Activated naive CD4-positive, alpha-beta T cell treated with Interleukin-2 at 50 U/mL for 16 hours (primary cell): ENCODE results near the gene FBLN1.
"Not testable (repeated sequence)": the region's sequence is repeated elsewhere in the genome, so short reads cannot be mapped to it uniquely, and the experiment has no call there.

Experiments used
- DNase-seq: peaks from one replicate; pipeline ENCODE4 v3.0.0-alpha.2; 2020

Gene FBLN1, protein sequence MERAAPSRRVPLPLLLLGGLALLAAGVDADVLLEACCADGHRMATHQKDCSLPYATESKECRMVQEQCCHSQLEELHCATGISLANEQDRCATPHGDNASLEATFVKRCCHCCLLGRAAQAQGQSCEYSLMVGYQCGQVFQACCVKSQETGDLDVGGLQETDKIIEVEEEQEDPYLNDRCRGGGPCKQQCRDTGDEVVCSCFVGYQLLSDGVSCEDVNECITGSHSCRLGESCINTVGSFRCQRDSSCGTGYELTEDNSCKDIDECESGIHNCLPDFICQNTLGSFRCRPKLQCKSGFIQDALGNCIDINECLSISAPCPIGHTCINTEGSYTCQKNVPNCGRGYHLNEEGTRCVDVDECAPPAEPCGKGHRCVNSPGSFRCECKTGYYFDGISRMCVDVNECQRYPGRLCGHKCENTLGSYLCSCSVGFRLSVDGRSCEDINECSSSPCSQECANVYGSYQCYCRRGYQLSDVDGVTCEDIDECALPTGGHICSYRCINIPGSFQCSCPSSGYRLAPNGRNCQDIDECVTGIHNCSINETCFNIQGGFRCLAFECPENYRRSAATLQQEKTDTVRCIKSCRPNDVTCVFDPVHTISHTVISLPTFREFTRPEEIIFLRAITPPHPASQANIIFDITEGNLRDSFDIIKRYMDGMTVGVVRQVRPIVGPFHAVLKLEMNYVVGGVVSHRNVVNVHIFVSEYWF

DNA sequence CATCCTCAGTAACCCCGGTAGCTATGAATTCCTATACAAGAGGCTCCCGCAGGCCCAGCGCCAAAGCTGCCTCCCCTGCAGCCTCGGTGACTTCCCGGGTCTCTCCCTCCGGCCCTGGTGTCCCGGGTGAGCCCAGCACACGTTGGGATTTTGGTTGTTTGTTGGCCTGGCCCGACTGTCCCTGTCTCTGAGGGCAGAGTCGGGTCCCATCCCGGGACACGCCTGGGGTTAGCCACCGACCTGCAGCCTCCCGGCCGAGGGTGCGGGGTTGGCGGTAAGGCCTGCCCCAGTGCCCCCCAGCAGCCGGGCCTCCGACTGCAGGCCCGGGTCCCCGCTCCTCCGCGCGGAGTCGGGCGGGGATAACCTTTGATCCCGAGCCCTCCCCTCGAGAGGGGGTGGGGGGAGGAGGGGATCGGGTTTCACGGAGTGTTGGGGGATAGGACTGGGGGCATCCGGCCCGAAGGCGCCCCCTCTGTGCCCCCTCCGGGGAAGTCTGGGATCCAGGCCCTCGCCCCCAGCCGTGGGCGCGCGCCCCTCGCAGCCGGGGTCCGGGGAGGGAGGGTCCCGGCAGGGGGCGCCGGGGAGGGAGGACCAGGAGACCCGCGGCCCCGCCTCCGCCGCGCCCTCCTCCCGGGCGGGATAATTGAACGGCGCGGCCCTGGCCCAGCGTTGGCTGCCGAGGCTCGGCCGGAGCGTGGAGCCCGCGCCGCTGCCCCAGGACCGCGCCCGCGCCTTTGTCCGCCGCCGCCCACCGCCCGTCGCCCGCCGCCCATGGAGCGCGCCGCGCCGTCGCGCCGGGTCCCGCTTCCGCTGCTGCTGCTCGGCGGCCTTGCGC, at the start of gene FBLN1:
Gene FBLN1 (plus strand): TSS at position 669 of the 835 bp plus-strand sequence. CDS start 103 bp downstream, at position 772.
- DNase-seq: no peak

DNA sequence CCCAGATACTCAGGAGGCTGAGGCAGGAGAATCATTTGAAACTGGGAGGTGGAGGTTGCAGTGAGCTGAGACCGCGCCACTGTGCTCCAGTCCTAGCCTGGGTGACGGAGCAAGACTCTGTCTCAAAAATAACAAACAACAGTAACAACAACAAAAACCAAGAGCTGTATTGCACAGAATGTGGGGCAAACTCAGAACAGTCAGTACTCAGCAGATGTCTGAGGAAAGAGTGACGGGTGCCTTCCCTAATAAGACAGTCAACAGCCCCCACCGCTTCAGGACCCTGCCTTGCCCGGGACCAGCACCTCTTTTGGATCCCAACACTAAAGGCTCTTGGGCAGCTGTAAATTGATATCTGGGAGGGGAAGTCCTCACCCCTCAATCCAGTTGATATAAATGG, 48.9 kb upstream of the FBLN1 start:
- DNase-seq: no peak

DNA sequence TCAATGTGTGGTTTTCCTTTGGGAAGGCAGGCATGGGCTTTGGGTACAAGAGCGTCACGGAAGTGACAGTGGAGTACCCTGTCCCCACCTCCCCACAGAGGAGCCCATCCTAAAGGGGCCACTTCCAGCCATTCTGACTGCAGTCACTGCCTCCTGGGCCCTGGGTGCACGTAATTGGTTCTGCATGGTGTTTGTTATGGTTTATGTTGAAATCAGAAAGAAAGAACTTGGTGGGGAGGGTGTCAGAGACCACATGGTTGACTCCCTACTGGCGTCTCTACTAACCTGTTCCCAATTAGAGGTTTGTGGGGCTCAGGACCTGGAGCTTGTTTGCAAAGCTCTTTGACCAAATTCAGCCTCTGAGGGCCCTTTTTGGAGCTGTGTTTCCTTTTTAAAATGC, 48.4 kb upstream of the FBLN1 start:
- DNase-seq: no peak

DNA sequence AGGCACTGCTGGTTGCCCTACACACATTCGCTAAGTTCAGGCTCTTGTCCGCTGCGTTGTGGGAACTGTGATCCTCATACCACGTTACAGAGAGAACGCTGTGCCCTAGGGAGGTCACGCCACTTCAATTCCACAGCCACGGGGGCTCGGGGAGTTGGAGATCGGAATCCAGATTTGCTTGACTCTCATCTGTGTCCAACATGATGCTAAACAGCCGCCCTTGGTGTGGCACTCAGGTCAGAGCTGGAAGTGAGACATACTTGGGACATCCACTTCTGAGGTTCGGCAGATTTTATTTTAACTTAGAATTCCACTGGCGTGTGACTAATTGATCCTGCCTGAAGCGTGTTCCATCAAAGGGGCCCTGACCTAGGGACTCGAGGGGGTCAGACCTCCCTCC, 47.5 kb upstream of the FBLN1 start:
- no peak for DNase-seq

DNA sequence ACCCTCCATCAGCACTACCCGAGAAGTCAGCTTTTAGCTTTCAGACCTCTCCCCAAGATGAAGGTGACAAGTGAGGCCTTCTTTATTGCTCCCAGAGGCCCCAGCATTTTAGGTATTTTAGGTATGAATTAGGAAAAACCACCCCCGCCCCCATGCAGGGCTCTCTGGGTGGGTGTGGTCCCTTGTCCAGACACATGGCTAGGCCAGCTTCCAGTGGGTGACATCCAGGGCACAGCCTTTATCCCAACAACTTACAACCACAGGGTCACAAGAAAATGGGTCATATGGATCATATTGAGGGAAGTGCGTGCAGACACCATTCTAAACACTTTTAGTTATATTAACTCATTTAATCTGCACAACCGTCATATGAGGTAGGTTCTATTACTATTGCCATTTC, 47.1 kb upstream of the FBLN1 start:
- DNase-seq: no peak

DNA sequence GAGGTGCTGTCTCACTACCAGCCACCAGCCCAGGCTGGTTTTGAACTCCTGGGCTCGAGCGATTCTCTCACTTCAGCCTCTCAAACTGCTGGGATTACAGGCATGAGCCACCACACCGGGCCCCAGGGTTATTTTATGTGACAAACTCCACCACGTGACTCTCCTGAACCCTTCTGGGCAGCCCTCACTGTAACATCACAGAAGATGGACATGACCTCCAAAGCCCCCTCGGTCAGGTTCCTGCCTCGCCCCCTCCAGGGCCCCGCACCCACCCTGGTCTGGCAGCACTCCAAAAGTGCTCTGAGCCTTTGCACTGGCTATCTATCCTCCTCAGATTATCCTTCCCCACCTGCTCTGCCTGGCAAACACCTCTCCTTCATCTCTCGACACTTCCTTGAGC, 45.9 kb upstream of the FBLN1 start:
- no peak for DNase-seq

DNA sequence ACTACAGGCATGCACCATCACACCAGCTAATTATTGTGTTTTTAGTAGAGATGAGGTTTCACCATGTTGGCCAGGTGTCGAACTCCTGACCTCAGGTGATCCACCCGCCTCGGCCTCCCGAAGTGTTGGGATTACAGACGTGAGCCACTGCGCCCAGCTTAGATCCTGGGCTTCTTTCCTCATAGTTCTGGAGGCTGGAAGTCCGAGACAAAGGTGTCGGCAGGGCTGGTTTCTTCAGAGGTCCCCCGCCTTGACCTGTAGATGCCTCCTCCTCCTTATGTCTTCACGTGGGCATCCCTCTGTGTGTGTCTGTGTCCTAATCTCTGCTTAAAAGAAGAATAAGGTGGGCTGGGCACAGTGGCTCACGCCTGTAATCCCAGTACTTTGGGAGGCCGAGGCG, 44.2 kb upstream of the FBLN1 start:
- DNase-seq: no peak

DNA sequence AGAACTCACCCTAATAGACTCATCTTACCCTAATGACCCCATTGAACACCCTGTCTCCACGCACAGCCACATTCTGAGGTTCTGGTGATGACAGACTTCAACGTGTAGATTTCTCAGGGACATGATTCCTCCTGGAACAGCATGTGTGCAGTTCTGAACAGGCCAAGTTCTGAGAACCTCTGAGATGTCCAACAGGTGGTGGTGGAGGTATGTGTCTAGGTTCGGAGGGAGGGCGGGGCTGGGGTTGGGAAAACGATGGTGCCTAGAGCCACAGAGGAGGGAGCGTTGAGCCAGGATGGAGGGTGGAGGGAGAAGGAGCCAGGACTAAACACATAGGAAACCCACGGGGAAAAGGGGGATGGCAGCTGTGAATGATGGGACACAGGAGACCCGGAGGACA, 43.4 kb upstream of the FBLN1 start:
- DNase-seq: no peak

DNA sequence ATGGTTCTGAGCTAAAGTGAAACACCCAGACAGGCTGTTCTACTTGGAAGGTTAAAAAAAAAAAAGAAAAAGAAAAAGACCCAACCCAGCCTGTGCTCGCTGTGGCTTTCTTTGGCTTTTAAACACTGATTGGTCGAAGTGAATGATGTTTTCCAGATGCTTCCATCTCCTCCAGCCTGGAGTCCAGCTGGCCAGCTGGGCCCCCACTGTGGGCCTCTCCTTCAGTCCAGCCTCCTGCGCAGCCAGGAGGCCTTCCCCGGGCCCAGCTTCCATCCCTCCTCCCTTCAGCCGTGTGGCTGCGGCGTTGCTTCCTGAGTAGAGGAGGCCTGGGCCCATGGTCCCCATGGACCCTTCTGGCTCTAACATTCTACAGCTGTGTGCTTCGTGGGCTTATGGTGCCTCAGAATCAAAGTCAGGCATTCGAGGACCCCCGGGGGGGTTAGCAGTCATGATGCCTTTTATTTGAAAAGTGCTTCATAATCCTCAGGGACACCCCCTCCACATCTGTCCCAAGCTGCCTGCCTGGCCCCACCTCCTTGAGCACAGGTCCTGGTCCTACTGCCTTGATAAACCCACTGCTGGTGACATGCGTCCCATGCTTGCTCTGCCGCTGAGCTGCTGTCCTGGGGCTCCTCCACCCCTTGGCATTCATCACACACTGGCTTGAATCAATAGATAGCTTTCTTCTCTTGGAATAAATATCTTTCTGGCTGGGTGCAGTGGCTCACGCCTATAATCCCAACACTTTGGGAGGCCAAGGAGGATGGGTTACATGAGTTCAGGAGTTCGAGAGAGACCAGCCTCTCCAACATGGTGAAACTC, 42.2 kb upstream of the FBLN1 start:
- DNase-seq: no peak

DNA sequence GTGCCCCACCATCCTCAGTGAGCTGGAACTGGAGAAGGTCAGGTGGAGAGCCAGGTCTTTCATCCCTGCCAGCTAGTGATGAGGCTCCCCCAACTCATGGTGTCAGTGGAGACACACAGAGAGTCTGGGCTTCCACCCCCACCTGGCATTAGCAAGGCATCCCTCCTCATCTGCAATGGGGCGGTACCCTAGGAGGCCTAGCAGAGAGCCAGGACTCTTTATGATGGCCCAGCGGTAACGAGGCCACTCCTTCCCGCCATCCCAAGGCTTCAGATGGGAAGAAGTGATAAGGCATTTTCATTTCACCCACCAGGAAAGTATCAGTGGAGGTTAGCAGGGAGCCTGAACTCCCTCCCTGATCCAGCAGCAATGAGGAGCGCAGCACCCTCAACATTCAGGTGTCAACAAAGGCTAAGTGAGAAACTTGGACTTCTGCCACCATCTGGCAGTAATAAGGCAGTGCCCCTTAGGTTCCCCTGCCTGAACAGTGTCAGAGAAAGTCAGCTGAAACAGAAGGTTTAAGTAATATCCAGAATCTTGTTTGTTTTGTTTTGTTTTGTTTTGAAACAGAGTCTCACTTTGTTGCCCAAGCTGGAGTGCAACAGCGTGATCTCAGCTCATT, 40.5 kb upstream of the FBLN1 start:
- DNase-seq: no peak

DNA sequence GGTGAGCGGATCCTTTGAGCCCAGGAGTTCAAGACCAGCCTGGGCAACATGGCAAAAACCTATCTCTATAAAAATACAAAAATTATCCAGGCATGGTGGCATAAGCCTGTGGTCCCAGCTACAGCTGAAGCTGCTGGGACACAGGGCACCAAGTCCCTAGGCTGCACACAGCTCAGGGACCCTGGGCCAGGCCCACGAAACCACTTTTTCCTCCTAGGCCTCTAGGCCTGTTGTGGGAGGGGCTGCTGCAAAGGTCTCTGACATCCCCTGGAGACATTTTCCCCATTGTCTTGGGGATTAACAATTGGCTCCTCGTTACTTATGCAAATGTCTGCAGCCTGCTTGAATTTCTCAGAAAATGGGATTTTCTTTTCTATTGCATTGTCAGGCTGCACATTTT, 39.0 kb upstream of the FBLN1 start:
- DNase-seq: not testable (repeated sequence)

DNA sequence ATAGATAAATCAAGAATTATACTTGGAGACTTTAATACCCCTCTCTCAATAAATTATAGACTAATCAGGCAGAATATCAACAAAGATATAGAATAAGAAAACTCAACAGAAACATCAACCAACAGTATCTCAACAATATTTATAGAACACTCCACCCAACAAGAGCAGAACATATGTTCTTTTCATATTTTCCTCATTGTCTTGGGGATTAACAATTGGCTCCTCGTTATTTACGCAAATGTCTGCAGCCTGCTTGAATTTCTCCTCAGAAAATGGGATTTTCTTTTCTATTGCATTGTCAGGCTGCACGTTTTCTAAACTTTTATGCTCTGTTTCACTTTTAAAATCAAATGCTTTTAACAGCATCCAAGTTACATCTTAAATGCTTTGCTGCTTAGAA, 37.0 kb upstream of the FBLN1 start:
- no peak for DNase-seq

DNA sequence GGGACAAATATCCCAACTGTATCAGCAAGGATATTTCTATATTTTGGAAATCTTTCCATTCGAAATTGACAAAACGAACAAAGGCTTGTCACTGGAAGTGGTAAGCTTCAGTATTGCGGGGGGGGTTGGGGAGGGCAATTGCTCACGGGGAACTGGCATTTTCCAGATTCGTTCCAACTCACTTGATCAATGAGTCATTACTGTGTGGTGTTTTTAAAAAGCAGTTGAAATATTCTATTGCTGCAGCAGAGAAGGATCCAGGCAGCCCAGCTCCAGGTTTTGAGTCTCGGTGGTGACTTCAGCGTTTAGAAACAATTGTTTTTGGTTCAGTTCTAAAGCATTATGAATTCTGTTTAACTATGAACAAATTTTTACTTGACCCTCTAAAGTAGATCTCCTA, 33.8 kb upstream of the FBLN1 start:
- DNase-seq: no peak

DNA sequence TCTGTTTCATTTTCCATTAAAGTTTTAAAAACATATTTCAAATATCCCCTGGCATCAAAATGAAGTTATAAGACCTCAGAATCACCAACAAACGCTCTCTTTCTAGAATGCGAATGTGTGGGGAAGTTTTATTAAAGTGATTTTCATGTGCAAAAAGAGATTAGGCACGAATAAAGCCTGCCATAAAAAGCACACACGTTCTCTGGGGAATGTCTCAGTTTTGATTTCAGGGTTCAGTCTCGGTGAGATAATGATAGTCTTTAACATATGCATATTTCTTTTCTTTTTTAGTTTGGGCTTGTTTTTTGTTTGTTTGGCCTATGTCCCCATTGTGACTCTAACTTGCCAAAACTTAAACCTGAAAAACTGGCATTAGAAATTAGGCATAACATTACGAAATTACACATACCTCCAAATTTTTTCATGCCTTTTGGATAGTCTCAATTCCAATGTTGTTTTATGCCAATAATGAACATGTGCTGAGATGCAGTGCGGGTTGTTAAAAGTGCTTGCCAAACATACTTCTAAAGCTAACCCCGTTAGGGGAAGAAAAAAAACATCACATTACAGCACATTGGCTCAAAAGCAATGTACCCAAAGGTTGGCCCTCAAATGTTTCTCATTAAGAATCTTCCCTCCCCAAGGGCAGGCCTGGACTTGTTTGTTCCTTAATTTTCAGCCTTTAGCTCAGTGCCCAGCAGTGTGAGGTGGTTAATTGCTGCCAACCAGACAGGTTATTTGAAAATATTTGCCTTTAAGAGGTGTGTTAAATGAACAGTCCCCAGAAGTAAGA, 33.2 kb upstream of the FBLN1 start:
- DNase-seq: no peak

DNA sequence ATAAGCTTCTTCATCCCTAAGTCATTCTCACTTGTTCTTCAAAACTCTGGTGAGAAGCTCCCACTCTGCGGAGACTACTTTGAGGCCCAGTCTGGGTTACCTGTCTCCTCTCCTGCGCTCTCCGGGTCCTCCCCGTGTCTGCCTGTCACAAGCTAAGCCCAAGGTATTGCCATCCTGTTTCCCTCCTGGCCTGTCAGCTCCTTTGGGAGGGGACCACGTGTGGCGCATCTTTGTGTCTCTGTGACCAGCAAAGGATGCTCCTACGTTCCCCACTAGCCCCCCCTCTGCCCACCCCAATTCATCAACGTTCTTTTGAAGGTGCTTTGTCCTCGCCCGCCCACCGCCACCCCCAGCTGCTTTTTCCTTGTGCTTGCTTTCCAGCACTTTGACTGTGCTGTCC, 31.8 kb upstream of the FBLN1 start:
- no peak for DNase-seq

DNA sequence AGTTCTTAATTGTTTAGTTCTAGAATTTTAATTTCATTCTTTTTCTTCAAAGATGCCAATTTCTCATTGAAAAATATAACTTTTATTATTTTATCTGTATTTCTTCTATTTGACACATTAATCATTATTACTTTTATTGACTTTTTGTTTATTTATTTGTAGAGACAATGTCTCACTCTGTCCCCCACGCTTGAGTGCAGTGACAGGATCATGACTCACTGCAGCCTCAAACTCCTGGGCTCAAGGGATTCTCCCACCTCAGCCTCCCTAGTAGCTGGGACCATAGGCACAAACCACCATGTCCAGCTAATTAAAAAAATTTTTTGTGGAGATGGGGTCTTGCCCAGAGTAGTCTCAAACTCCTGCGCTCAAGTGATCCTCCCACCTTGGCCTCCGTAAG, 30.3 kb upstream of the FBLN1 start:
- no peak for DNase-seq

DNA sequence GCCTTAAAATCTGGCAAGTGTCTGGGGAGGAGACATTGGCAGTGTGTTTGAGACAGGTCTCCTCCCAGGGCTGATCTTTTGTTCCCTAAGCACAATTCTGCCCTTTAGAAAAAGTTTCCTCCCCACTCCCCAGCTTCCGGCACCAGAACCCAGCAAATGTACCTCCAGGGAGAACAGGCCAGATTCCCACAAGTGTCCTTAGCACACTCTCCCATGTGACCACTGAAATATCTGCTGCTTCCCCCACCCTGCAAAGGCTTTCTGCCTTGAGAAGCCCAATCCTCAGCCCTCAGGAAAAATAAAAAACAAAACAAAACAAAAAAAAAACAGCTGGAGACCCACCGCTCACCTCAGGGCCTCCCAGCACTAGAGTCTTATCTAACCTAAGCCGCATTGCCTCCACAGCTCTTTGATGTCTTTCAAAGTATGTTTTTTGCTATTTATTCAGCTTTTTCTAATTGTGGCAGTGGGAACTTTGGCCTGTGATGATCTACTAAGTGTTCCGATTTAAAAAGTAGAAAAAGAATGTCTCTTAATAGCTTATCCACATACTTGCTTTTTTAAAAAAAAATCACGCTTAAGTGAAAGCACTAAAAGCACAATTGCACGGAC, 29.0 kb upstream of the FBLN1 start:
- no peak for DNase-seq

DNA sequence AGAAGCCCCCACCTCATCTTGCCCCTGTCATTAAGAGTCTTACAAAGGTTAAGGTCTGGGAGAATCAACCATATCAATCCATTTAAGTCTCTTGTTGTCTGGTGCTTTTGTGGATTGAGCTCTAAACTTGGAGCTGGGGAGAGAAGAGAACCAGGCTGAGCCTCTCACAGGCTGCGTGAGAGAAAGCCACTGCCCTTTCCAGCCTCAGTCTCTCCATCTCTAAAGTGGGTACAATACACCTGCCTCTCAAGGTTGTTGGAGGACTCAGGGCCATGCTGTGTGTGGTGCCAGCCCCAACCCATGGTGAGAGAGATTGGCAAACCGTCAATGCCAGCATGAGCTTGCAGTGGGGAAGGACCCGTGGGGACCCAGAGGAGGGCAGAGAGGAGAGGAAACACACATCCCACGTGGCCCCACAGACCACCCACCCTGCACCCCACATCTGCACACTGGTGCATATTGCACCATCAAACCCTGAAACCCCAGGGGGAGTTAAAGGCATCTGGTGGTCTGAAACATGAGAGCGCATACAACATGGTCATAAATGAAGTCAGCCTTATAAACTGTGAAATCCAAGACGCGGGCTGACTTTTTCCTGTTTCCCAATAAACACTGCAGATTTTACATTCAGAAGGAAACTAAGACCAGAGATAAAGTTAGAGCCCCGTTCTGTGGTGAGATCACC, 27.5 kb upstream of the FBLN1 start:
- no peak for DNase-seq

DNA sequence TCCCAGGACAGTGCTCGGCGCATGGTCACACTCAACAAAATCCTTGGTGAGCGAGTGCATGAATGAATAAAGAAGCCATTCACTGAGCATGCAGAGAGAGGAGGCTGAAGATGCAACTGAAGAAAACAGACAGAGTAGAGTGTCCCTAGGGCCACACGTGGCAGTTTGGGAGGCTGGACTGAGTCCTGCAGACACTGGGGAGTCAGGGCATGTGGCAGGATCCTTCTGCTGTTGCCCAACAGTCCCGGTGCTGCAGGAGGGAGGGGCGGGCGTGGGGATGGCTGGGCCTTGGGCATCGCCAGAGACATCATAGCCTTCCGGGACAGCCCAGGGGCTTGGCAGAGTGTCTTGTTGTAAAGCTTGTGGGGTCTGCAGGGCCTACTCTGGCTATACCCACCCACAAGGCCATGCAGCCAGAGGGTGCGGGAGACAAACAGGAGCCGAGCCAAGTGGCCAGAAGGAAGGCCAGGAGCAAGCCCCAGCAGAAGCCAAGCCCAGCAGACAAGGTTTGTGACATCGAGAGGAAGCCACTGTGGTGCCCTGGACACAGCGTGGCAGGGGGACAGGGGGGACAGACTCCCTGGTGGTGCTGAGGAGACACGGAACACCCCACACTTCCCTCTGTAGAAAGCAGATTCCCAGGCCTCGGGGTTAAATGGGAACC, 26.7 kb upstream of the FBLN1 start:
- DNase-seq: no peak

DNA sequence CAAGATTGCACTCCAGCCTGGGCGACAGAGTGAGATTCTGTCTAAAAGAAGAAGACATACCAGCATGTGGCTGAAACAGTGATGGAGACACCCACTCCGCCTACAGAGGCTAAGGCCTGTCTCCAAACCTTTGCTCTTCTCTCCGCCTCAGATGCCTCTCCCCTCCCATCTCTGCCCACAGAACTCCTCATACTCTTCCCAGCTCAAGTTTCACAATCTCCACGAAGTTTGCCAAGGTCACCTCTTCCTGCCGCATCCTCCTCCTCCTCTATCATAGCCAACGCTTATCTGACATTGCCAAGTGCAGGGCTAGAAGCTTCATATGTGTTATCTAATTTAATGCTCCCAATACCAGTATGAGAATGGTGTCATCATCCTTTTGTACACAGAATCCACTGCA, 25.9 kb upstream of the FBLN1 start:
- no peak for DNase-seq
